SJSA1 (cell line): Measurements from ENCODE around the gene LEFTY2. TPM values are rescaled to one million over a fixed set of nuclear protein-coding genes. Genes with fewer than 3 reads are reported as not detected.
"Not testable (repeated sequence)": the region's sequence is repeated elsewhere in the genome, so short reads cannot be mapped to it uniquely, and the experiment has no call there.

ENCODE experiments used
- DNase-seq, 2 experiments: peaks; one replicate each; pipeline ENCODE4 v3.0.0-alpha.2; 2015 to 2020; ENCODE audit warnings: low spot score in 2 of 2, low read depth in 1 of 2
- H3K27ac ChIP-seq: fragments of 250-450 bp; sonication (Bioruptor Pico); 2 replicates; pipeline ENCODE4 v1.5.1; 2020; ENCODE audit warnings: mild to moderate bottlenecking, moderate library complexity
- H3K27me3 ChIP-seq: fragments of 250-450 bp; sonication (Bioruptor Pico); replicated peaks from 2 replicates; pipeline ENCODE4 v1.5.1; 2020; ENCODE audit warnings: mild to moderate bottlenecking, moderate library complexity
- H3K36me3 ChIP-seq: fragments of 250-450 bp; sonication (Bioruptor Pico); 2 replicates; pipeline ENCODE4 v1.5.1; 2020; ENCODE audit warnings: mild to moderate bottlenecking
- H3K4me1 ChIP-seq: fragments of 250-450 bp; sonication (Bioruptor Pico); replicated peaks from 2 replicates; pipeline ENCODE4 v1.6.1; 2021; ENCODE audit warnings: mild to moderate bottlenecking
- H3K4me3 ChIP-seq: fragments of 250-450 bp; sonication (Bioruptor Pico); 2 replicates; pipeline ENCODE4 v1.5.1; 2020; ENCODE audit warnings: mild to moderate bottlenecking
- H3K9me3 ChIP-seq: fragments of 250-450 bp; sonication (Bioruptor Pico); replicated peaks from 2 replicates; pipeline ENCODE4 v1.5.1; 2020; ENCODE audit warnings: mild to moderate bottlenecking
- total RNA-seq: library from RNA; depleted of rRNA; stranded (reverse); fragments of >200 nt; shearing (Covaris generic); gene quantifications from 2 replicates; pipeline ENCODE4 v1.2.3, GENCODE V29; 2014; rRNA removed

LEFTY2 gene, protein sequence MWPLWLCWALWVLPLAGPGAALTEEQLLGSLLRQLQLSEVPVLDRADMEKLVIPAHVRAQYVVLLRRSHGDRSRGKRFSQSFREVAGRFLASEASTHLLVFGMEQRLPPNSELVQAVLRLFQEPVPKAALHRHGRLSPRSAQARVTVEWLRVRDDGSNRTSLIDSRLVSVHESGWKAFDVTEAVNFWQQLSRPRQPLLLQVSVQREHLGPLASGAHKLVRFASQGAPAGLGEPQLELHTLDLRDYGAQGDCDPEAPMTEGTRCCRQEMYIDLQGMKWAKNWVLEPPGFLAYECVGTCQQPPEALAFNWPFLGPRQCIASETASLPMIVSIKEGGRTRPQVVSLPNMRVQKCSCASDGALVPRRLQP
- total RNA-seq, result not detected in 2 replicates

DNA sequence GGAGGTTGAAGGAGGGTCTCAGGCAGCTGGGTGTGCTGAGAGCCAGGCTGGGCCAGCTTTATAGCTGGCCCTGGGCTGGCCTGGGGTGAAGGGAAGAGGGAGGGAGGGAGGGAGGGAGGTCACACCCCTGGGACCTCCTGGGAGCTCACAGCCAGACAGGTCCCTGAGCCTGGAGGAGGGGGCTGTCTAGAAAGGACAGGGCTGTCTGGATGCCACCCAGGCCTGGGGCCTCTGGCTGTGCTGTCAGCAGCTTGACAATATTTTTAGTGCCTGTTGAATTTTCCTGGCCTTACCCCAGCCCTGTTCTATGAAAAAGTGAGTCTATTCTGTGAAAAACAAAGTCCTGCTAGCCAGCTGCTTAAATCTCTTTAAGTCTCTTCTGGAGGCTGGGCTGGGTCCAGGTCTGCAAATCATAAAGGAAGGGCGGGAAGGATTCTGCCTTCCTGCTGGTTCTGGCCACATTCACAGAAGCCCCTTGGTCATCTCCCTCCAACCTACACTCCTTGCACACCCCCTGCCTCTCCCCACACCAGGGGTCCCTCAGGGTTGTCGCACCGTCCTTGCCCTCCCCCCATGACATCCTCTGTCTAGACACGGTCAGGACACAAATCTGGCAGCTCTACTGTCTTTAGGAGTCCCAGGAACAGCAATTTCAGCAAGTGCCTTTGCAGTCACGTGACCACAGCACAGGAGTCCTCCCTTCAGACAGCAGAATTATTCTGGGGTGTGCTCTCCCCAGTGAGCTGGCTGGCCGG lies at the start of gene LEFTY2:
Gene LEFTY2, minus strand, starts transcription at position 34 of the 755 bp plus-strand sequence. CDS start 80 bp downstream, outside the sequence.
- Histone ChIP-seq H3K36me3 (no peaks in the 10 kb centered on the region), H3K27me3 (no peaks in the 10 kb centered on the region), H3K9me3 (no peaks in the 10 kb centered on the region), H3K4me3 (no peak within 1 kb of the TSS), H3K4me1 (no peaks in the 10 kb centered on the region), H3K27ac (no peak within 1 kb of the TSS)
- DNase-seq, result no peak

- H3K27ac ChIP-seq, result no peak overlapping the region
- no peaks in the 10 kb centered on the region for H3K27me3 ChIP-seq
- peaks cover 93% of the 10 kb centered on the region for H3K36me3 ChIP-seq
- DNase-seq, result peak in 1 of 2 experiments; percentile 11
- H3K9me3 ChIP-seq, result no peaks in the 10 kb centered on the region
- H3K4me3 ChIP-seq, result no peak overlapping the region
- H3K4me1 ChIP-seq, result no peaks in the 10 kb centered on the region
Measured at GRCh38 chr1:225987491-225988316, 46.7 kb upstream of the LEFTY2 start.

GRCh38 chr1:225981714-225982113 lies 40.7 kb upstream of the LEFTY2 start:
- H3K4me3 ChIP-seq, result no peak overlapping the region
- H3K27me3 ChIP-seq, result no peaks in the 10 kb centered on the region
- no peaks in the 10 kb centered on the region for H3K4me1 ChIP-seq
- DNase-seq, result no peak
- H3K27ac ChIP-seq, result no peak overlapping the region
- H3K36me3 ChIP-seq, result peaks cover 80% of the 10 kb centered on the region
- peaks cover 5% of the 10 kb centered on the region for H3K9me3 ChIP-seq

DNA sequence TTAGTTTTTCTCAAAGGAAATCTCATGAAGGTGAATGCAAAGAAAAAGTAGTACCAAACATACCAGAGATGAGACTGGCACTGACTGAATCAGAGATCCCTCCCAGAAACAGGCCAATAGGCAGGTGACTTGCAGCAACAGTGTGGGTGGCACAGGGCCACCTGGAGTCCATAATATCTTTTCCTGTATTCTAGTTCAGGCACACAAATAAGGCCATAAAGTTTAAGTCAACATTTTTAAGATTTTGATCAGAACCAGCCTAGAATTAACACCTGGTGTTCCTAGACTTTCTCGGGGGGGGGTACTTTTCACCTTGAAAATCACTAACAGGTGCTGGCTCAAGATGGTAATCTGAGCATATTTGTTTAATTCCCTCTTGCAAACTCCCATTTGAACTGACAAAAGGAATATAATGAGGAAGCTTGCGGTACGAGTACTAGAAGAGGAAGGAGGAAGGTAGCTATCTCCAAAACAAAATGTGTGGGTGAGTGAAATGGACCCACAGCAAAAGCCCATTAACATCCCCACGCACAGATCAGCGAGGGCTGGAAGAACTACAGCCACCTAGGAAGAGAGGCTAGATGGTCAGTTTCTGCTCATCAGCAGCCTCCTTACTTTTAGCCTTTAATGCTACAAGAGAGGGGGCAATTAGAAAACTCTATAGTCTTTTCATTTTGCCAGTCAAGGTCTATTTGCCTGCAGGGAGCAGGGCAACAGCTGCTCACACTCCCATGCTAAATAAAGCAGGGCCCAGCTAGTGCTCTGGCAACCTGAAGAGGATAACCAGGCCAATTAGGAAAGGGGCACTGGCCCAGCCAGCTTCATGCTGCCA lies 39.2 kb upstream of the LEFTY2 start:
- no peak for DNase-seq
- no peak overlapping the region for H3K4me3 ChIP-seq
- no peak overlapping the region for H3K27ac ChIP-seq
- no peaks in the 10 kb centered on the region for H3K27me3 ChIP-seq
- H3K9me3 ChIP-seq, result peaks cover 5% of the 10 kb centered on the region
- H3K4me1 ChIP-seq, result no peaks in the 10 kb centered on the region
- peaks cover 65% of the 10 kb centered on the region for H3K36me3 ChIP-seq

- no peaks in the 10 kb centered on the region for H3K4me1 ChIP-seq
- no peak overlapping the region for H3K27ac ChIP-seq
- no peak for DNase-seq
- no peaks in the 10 kb centered on the region for H3K27me3 ChIP-seq
- peaks cover 57% of the 10 kb centered on the region for H3K36me3 ChIP-seq
- H3K4me3 ChIP-seq, result no peak overlapping the region
- H3K9me3 ChIP-seq, result peaks cover 5% of the 10 kb centered on the region
Measured at GRCh38 chr1:225979421-225979820, 38.4 kb upstream of the LEFTY2 start.

DNA sequence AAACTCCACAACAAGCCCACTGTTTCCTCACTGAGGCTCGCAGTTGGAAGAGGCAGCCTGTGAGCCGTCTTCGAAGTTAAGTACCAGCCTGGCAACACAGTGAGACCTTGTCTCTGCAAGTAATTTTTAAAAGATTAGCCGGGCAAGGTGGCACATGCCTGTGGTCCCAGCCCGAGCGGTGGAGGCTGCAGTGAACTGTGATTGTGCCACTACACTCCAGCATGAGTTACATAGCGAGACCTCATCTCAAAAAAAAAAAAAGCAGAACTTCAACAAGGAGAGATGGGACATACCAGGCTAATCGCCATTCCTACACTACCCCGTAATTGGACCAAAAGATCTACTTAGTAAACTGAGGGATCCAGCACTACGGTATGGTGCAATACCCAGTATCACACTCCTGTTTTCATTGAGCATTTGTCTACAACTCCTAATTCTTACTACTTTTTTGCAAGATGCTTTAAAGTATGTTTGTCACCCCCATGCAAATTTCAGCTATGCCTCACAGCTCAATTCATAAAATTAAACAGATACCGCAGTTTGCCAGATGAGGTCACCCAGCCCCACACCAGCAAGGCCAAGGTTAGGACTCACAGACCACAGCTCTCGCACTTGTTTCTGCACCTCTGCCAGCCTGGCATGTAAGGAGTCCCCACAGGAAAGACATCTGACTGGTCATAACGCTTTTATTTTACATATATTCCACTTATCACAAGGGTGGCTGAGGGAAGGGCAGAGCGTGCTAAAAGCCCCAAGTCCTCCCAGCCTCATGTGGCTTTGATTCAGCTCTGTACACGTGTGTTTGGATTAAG lies 37.1 kb upstream of the LEFTY2 start:
- DNase-seq, result no peak
- no peak overlapping the region for H3K27ac ChIP-seq
- no peaks in the 10 kb centered on the region for H3K27me3 ChIP-seq
- peaks cover 5% of the 10 kb centered on the region for H3K9me3 ChIP-seq
- peaks cover 44% of the 10 kb centered on the region for H3K36me3 ChIP-seq
- no peak overlapping the region for H3K4me3 ChIP-seq
- no peaks in the 10 kb centered on the region for H3K4me1 ChIP-seq

GRCh38 chr1:225975146-225975545 lies 34.1 kb upstream of the LEFTY2 start:
- not testable (repeated sequence) for H3K27ac ChIP-seq, H3K4me1 ChIP-seq, H3K4me3 ChIP-seq, H3K9me3 ChIP-seq, H3K27me3 ChIP-seq, DNase-seq
- H3K36me3 ChIP-seq, result peaks cover 14% of the 10 kb centered on the region

DNA sequence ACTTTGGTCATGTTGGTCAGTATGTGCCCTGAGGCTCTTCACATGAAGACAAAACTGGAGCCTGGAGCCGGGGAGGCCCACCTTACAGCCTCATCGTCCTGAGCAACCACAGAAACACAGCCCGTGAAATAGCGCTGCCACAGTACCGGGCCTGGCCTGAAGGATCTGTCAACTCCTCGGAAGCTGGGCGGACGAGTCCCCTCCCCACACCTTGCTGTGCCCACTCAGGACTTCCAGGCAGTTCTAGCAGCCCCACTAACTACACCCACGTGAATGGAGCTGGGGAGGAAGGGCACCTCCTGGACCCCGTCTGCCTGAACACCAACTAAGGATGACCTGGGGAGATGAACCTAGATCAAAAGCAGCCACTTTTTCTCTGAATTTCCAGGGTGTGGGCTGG lies 33.4 kb upstream of the LEFTY2 start:
- Histone ChIP-seq H3K27me3 (no peaks in the 10 kb centered on the region), H3K27ac (no peak overlapping the region), H3K4me3 (no peak overlapping the region), H3K36me3 (peaks cover 7% of the 10 kb centered on the region), H3K4me1 (no peaks in the 10 kb centered on the region), H3K9me3 (no peaks in the 10 kb centered on the region)
- no peak for DNase-seq

DNA sequence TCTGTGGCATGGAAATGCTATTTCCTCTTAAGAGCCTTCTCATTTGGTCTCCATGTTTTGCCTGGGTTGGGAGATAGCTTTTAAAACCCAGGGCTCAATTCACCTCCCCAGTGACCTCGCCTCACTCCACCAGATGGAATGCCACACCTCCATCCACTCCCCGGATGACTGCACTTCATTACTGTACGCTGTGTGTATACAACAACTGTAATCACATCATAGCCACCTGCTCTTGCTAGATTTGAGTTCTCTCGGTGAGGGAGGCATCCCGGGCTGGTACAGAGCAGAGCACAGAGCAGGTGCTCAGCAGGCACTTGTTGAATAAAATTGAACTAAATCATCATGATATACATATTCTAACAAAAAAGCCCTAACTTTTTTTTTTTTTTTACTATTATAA lies 32.1 kb upstream of the LEFTY2 start:
- Histone ChIP-seq H3K9me3 (no peaks in the 10 kb centered on the region), H3K27me3 (no peaks in the 10 kb centered on the region), H3K27ac (no peak overlapping the region), H3K4me1 (no peaks in the 10 kb centered on the region), H3K4me3 (no peak overlapping the region), H3K36me3 (peaks cover under 1% of the 10 kb centered on the region)
- no peak for DNase-seq

GRCh38 chr1:225972344-225973152 lies 31.5 kb upstream of the LEFTY2 start:
- Histone ChIP-seq H3K36me3 (no peaks in the 10 kb centered on the region; the same call in 1 of the 2 replicates), H3K27ac (no peak overlapping the region), H3K4me1 (no peaks in the 10 kb centered on the region), H3K9me3 (no peaks in the 10 kb centered on the region), H3K27me3 (no peaks in the 10 kb centered on the region), H3K4me3 (no peak overlapping the region)
- DNase-seq, result no peak

DNA sequence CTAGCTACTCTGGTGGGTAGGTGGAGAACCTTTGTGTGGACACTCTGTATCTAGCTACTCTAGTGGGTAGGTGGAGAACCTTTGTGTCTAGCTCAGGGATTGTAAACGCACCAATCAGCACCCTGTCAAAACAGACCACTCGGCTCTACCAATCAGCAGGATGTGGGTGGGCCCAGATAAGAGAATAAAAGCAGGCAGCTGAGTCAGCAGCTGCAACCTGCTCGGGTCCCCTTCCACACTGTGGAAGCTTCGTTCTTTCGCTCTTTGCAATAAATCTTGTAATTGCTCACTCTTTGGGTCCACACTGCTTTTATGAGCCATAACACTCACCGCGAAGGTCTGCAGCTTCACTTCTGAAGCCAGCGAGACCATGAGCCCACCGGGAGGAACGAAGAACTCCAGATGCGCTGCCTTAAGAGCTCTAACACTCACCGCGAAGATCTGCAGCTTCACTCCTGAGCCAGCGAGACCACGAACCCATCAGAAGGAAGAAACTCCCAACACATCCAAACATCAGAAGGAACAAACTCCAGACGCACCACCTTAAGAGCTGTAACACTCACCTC lies 29.7 kb upstream of the LEFTY2 start:
- H3K27me3 ChIP-seq, H3K36me3 ChIP-seq, DNase-seq, H3K4me3 ChIP-seq, H3K27ac ChIP-seq, H3K4me1 ChIP-seq, H3K9me3 ChIP-seq: not testable (repeated sequence)

GRCh38 chr1:225969751-225970150 lies 28.7 kb upstream of the LEFTY2 start:
- H3K27me3 ChIP-seq, H3K9me3 ChIP-seq, DNase-seq, H3K27ac ChIP-seq, H3K36me3 ChIP-seq, H3K4me1 ChIP-seq, H3K4me3 ChIP-seq: not testable (repeated sequence)
